CD4-positive, alpha-beta T cell (primary cell): ENCODE measurements around the gene XRCC4. TPM values are rescaled to one million over a fixed set of nuclear protein-coding genes. Genes with fewer than 3 reads are reported as not detected.

Experiments
- ATAC-seq: fragments of 200-7000 bp; cut with Tn5 transposase; one replicate; pipeline ENCODE4 v1.10.0; 2022; ENCODE audit warnings: mild to moderate bottlenecking; ENCODE audit not compliant: poor library complexity
- CTCF ChIA-PET: fragments of 350-600 bp; sonication (Branson Sonifier 250); formaldehyde crosslinking; loops from one replicate; lab custom pipeline; 2021; ENCODE audit warnings: antibody characterized with exemption, inconsistent platforms; lab: Charles Lee
- POLR2A ChIA-PET: fragments of 350-600 bp; sonication (Branson Sonifier 250); formaldehyde crosslinking; loops from one replicate; lab custom pipeline; 2021; ENCODE audit warnings: antibody characterized with exemption, inconsistent platforms; lab: Charles Lee
- DNase-seq, 14 experiments: peaks; one replicate each; pipeline ENCODE4 v3.0.0-alpha.2; 2013 to 2020; ENCODE audit warnings: mixed read lengths in 2 of 14
- H3K27ac ChIP-seq, 2 donors: one replicate each; pipeline versions ENCODE4 v1.5.1 to v1.7.0; 2013; ENCODE audit warnings: low read length in 2 of 2, low read depth in 1 of 2, mild to moderate bottlenecking in 1 of 2
- H3K27me3 ChIP-seq, 2 experiments: 1 replicate in 1 of 2; 2 replicates in 1 of 2; pipeline versions ENCODE4 v1.6.1 to v1.7.0; 2013; ENCODE audit warnings: low read length in 2 of 2, control low read depth in 1 of 2, mild to moderate bottlenecking in 1 of 2, moderate library complexity in 1 of 2; ENCODE audit not compliant: insufficient read depth in 2 of 2, control insufficient read depth in 1 of 2
- H3K36me3 ChIP-seq: one replicate; pipeline ENCODE4 v1.6.1; 2013; ENCODE audit warnings: low read length, control low read depth; ENCODE audit not compliant: insufficient read depth
- H3K4me1 ChIP-seq: one replicate; pipeline ENCODE4 v1.6.1; 2013; ENCODE audit warnings: low read length, control low read depth; ENCODE audit not compliant: insufficient read depth
- H3K4me3 ChIP-seq: one replicate; pipeline ENCODE4 v1.5.1; 2013; ENCODE audit warnings: mild to moderate bottlenecking, low read length, moderate library complexity
- H3K9me3 ChIP-seq, 2 experiments: 1 replicate in 1 of 2; 2 replicates in 1 of 2; pipeline versions ENCODE4 v1.6.1 to v1.7.0; 2013; ENCODE audit warnings: low read length in 2 of 2, mild to moderate bottlenecking in 2 of 2, control low read depth in 1 of 2, moderate library complexity in 1 of 2; ENCODE audit not compliant: control insufficient read depth in 1 of 2, insufficient read depth in 1 of 2
- H3K27ac Mint-ChIP-seq: one replicate; pipeline ENCODE4 v1.8.0; 2020; ENCODE audit warnings: mixed read lengths
- H3K27me3 Mint-ChIP-seq: one replicate; pipeline ENCODE4 v1.8.0; 2021; ENCODE audit warnings: mixed read lengths
- H3K36me3 Mint-ChIP-seq: one replicate; pipeline ENCODE4 v1.8.0; 2021; ENCODE audit warnings: low read depth, mixed read lengths
- H3K4me1 Mint-ChIP-seq: one replicate; pipeline ENCODE4 v1.8.0; 2021; ENCODE audit warnings: low read depth, mixed read lengths
- H3K4me3 Mint-ChIP-seq: one replicate; pipeline ENCODE4 v1.8.0; 2020; ENCODE audit warnings: mild to moderate bottlenecking, mixed read lengths
- H3K9me3 Mint-ChIP-seq: one replicate; pipeline ENCODE4 v1.8.0; 2020; ENCODE audit warnings: mixed read lengths
- intact Hi-C, 2 experiments: fragments of 100-400 bp; cut with DNase I in 1 of 2; cut with micrococcal nuclease in 1 of 2; formaldehyde crosslinking; loops; one replicate each; pipeline versions ENCODE4 v1.15.1 to v1.9.0; 2023 to 2025; cut with DNase I, micrococcal nuclease
- total RNA-seq, 174 experiments: library from RNA in 2 of 174; stranded (reverse) in 2 of 174; gene quantifications; one replicate each; pipeline ENCODE4 v1.2.3 and lab custom pipeline; 2021 to 2026
- TF ChIP-seq, protein P1 (sequence below): fragments of 200-600 bp; IDR thresholded peaks from one replicate; pipeline ENCODE4 v1.8.0; 2022; ENCODE audit warnings: antibody characterized with exemption, mild to moderate bottlenecking

XRCC4 gene
- total RNA-seq, 2 experiments from 2014 or later = 1.8 TPM

DNA sequence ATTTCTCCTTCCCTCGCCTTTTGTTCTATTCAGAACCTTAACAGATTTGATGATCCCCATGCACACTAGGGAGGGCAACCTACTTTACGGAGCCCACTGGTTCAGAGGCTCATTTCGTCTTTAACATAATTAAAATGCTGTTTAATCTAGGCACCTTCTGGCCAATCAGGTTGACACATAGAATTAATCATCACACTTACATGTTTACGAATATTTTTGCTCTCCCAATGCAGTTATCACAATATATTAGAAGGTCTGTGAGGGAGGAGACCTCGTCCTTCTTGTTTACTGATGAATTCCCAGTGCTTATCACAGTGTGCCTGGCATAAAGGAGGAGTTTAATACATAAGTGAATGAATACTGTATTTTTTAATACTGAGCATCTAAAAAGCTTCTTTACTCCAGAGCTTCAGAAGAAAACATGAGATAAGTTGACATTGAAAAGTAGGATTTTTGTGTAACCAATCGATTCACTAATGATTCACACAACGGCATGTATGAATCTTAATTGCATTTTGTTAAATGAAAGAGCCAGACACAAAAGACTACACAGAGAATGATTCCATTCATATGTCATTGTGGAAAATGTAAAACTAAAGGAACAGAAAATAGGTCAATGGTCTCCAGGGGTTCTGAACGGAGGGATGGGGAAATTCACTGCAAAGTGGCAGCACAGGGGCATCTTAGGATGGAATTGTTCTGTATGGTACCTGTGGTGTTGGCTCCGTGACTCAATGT, 315.6 kb downstream of the XRCC4 start:
- no peaks in the 10 kb centered on the region for H3K9me3 Mint-ChIP-seq
- Histone ChIP-seq H3K4me3 (no peak overlapping the region), H3K27me3 (no peaks in the 10 kb centered on the region), H3K36me3 (no peaks in the 10 kb centered on the region), H3K4me1 (no peaks in the 10 kb centered on the region), H3K27ac (no peak overlapping the region), H3K9me3 (no peaks in the 10 kb centered on the region)
- no peak overlapping the region for H3K27ac Mint-ChIP-seq
- intact Hi-C loops = no loop called here
- no peaks in the 10 kb centered on the region for H3K4me1 Mint-ChIP-seq
- H3K27me3 Mint-ChIP-seq = no peaks in the 10 kb centered on the region
- H3K4me3 Mint-ChIP-seq = no peak overlapping the region
- DNase-seq = no peak
- no peaks in the 10 kb centered on the region for H3K36me3 Mint-ChIP-seq
- no peak for ATAC-seq
- CTCF ChIA-PET = no interaction called here
- TF ChIP-seq, protein P1, sequence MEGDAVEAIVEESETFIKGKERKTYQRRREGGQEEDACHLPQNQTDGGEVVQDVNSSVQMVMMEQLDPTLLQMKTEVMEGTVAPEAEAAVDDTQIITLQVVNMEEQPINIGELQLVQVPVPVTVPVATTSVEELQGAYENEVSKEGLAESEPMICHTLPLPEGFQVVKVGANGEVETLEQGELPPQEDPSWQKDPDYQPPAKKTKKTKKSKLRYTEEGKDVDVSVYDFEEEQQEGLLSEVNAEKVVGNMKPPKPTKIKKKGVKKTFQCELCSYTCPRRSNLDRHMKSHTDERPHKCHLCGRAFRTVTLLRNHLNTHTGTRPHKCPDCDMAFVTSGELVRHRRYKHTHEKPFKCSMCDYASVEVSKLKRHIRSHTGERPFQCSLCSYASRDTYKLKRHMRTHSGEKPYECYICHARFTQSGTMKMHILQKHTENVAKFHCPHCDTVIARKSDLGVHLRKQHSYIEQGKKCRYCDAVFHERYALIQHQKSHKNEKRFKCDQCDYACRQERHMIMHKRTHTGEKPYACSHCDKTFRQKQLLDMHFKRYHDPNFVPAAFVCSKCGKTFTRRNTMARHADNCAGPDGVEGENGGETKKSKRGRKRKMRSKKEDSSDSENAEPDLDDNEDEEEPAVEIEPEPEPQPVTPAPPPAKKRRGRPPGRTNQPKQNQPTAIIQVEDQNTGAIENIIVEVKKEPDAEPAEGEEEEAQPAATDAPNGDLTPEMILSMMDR = no peak
- POLR2A ChIA-PET = no interaction called here

DNA sequence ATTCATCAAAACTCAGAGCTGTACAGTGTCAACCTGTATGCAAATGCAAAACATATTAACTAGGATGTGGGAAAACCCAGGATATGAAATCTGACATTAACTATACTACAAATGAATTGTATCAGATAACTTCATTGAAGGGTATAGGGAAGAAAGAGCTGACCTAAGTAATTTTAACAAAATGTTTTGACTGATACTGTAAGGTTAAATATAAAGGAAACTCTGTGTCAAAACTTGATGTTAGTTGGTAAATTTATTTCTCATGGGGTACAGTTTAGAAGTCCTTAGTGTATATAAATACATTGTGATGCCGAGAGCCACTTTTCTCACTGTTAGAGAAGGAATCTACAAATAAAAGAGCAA, 316.1 kb downstream of the XRCC4 start:
- Mint-ChIP-seq H3K27me3 (no peaks in the 10 kb centered on the region), H3K27ac (no peak overlapping the region), H3K9me3 (no peaks in the 10 kb centered on the region), H3K36me3 (no peaks in the 10 kb centered on the region), H3K4me3 (no peak overlapping the region), H3K4me1 (no peaks in the 10 kb centered on the region)
- ChIA-PET POLR2A (no interaction called here), CTCF (no interaction called here)
- no peaks in the 10 kb centered on the region for H3K27me3 ChIP-seq
- no peak for ATAC-seq
- H3K4me1 ChIP-seq = no peaks in the 10 kb centered on the region
- H3K36me3 ChIP-seq = no peaks in the 10 kb centered on the region
- DNase-seq = no peak
- no peaks in the 10 kb centered on the region for H3K9me3 ChIP-seq
- no peak overlapping the region for H3K27ac ChIP-seq
- intact Hi-C loops = no loop called here
- TF ChIP-seq, protein P1 = no peak
- H3K4me3 ChIP-seq = no peak overlapping the region

DNA sequence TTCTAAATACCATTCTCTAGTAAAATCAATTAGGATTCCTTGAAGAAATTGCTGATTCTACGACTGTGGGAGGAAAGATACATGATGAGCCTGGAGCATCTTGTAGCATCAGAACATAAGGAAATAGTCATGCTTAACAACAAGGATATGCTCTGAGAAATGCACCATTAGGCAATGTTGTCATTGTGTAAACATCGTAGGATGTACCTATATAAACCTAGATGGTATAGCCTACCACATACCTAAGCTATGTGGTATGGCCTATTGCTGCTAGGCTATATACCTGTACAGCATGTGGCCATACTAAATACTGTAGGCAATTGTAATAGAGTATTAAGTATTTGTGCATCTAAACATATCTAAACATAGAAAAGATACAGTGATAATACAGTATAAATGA, 316.8 kb downstream of the XRCC4 start:
- DNase-seq (no peak), ATAC-seq (no peak)
- H3K27me3 Mint-ChIP-seq = no peaks in the 10 kb centered on the region
- Histone ChIP-seq H3K4me1 (no peaks in the 10 kb centered on the region), H3K36me3 (no peaks in the 10 kb centered on the region), H3K4me3 (no peak overlapping the region), H3K27me3 (no peaks in the 10 kb centered on the region), H3K27ac (no peak overlapping the region), H3K9me3 (no peaks in the 10 kb centered on the region)
- no peaks in the 10 kb centered on the region for H3K4me1 Mint-ChIP-seq
- TF ChIP-seq, protein P1 = no peak
- H3K27ac Mint-ChIP-seq = no peak overlapping the region
- POLR2A ChIA-PET = no interaction called here
- no peak overlapping the region for H3K4me3 Mint-ChIP-seq
- intact Hi-C loops = no loop called here
- no peaks in the 10 kb centered on the region for H3K9me3 Mint-ChIP-seq
- H3K36me3 Mint-ChIP-seq = no peaks in the 10 kb centered on the region
- CTCF ChIA-PET = no interaction called here
